A549 (cell line): ENCODE data around the gene PLEKHG4B. TPM values are rescaled to one million over a fixed set of nuclear protein-coding genes. Genes with fewer than 3 reads are reported as not detected.

Source experiments
- ATAC-seq, 2 experiments: fragments of 200-7000 bp in 1 of 2; fragments of >200 bp in 1 of 2; cut with Nextera tagmentation in 1 of 2; cut with Tn5 transposase in 1 of 2; 3 replicates each; pipeline versions ENCODE4 v1.8.0 to v1.9.1; 2018 to 2020; ENCODE audit warnings: mild to moderate bottlenecking in 1 of 2, moderate library complexity in 1 of 2
- CTCF ChIA-PET: fragments of 300-600 bp; sonication (Branson Sonifier 250); formaldehyde crosslinking; extraction: SDS; loops from one replicate; lab custom pipeline; 2021; ENCODE audit warnings: antibody characterized with exemption, inconsistent platforms; lab: Yijun Ruan, JAX
- POLR2A ChIA-PET: fragments of 350-600 bp; formaldehyde crosslinking; extraction: SDS; loops from one replicate; lab custom pipeline; 2021; ENCODE audit warnings: antibody characterized with exemption, inconsistent platforms; lab: Yijun Ruan, JAX
- DNase-seq, 2 experiments: peaks; one replicate each; pipeline versions ENCODE4 v3.0.0 to v3.0.0-alpha.2; 2011 to 2016; ENCODE audit warnings: low read depth in 1 of 2, low spot score in 1 of 2
- FAIRE-seq: peaks from 2 replicates; lab custom pipeline; 2011; peaks lifted over from hg19 to GRCh38; lab: Jason Lieb, UNC
- H3K27ac ChIP-seq, 2 experiments: fragments of >200 bp; sonication (Bioruptor Twin); formaldehyde crosslinking; 3 replicates each; pipeline ENCODE4 v1.5.1; 2016 to 2017
- H3K4me1 ChIP-seq: fragments of >200 bp; sonication (Bioruptor Twin); formaldehyde crosslinking; 3 replicates; pipeline ENCODE4 v1.6.1; 2016
- H3K4me2 ChIP-seq: fragments of >200 bp; sonication (Bioruptor Twin); formaldehyde crosslinking; 3 replicates; pipeline ENCODE4 v1.6.1; 2016
- H3K4me3 ChIP-seq: fragments of >200 bp; sonication (Bioruptor Twin); formaldehyde crosslinking; 3 replicates; pipeline ENCODE4 v1.5.1; 2016
- H3K9me3 ChIP-seq: fragments of >200 bp; sonication (Bioruptor Twin); formaldehyde crosslinking; 3 replicates; pipeline ENCODE4 v1.6.1; 2016
- CBX8 ChIP-seq: fragments of 200-600 bp; sonication (generic); IDR thresholded peaks from 2 replicates; pipeline ENCODE4 v1.6.1; 2016
- ESRRA ChIP-seq: fragments of 150-350 bp; IDR thresholded peaks from 2 replicates; pipeline ENCODE4 v1.6.1; 2014; ENCODE audit warnings: mild to moderate bottlenecking, low read length, borderline replicate concordance
- FOSL2 ChIP-seq, 2 experiments: fragments of 450-650 bp in 1 of 2; fragments of >200 bp in 1 of 2; sonication (Bioruptor Twin) in 1 of 2; formaldehyde crosslinking; IDR thresholded peaks; 2 replicates each; pipeline versions ENCODE4 v1.5.0 to v1.6.1; 2016 to 2020; ENCODE audit warnings: mild to moderate bottlenecking in 1 of 2, moderate library complexity in 1 of 2
- HDAC2 ChIP-seq: fragments of 200-600 bp; sonication (generic); IDR thresholded peaks from 2 replicates; pipeline ENCODE4 v1.6.1; 2016
- HEYL ChIP-seq: fragments of 250-450 bp; sonication (Bioruptor Pico); IDR thresholded peaks from 2 replicates; pipeline ENCODE4 v1.8.0; 2021; ENCODE audit warnings: mild to moderate bottlenecking, moderate library complexity
- HOXA7 ChIP-seq: fragments of 250-450 bp; sonication (Bioruptor Pico); IDR thresholded peaks from 2 replicates; pipeline ENCODE4 v1.5.0; 2020; ENCODE audit warnings: mild to moderate bottlenecking, moderate library complexity
- KDM1A ChIP-seq: fragments of 200-600 bp; sonication (generic); IDR thresholded peaks from 2 replicates; pipeline ENCODE4 v1.6.1; 2016; ENCODE audit warnings: low read depth, mild to moderate bottlenecking
- MAX ChIP-seq: IDR thresholded peaks from 2 replicates; pipeline ENCODE4 v1.6.1; 2012
- RARB ChIP-seq: fragments of 250-450 bp; sonication (Bioruptor Pico); IDR thresholded peaks from 2 replicates; pipeline ENCODE4 v1.8.0; 2021; ENCODE audit warnings: mild to moderate bottlenecking, moderate library complexity
- REST ChIP-seq: fragments of 200-600 bp; sonication (generic); IDR thresholded peaks from 2 replicates; pipeline ENCODE4 v1.6.1; 2016; ENCODE audit warnings: antibody characterized with exemption, mild to moderate bottlenecking, moderate library complexity
- TP53 ChIP-seq: fragments of 250-450 bp; sonication (Bioruptor Pico); IDR thresholded peaks from 2 replicates; pipeline ENCODE4 v1.5.0; 2021; ENCODE audit warnings: mild to moderate bottlenecking, moderate library complexity
- ZSCAN20 ChIP-seq: fragments of 250-450 bp; sonication (Bioruptor Pico); IDR thresholded peaks from 2 replicates; pipeline ENCODE4 v1.8.0; 2022; ENCODE audit warnings: mild to moderate bottlenecking, moderate library complexity
- WGBS: methylation state at CpG from one replicate; pipeline ENCODE4 v1.1.6; 2017; ENCODE audit errors: missing lambda C conversion rate; 5-methylcytosine and 5-hydroxymethylcytosine counted together
- polyA plus RNA-seq, 4 experiments: library from polyadenylated mRNA; depleted of rRNA in 3 of 4; stranded (reverse); fragments of >200 nt; fragmentation: RNase III in 1 of 4; extraction: RNeasy Plus Mini Kit Qiagen cat#74134 plus additional on column Dnase treatment in 1 of 4; gene quantifications; 2 replicates in 3 of 4; 3 replicates in 1 of 4; pipeline ENCODE4 v1.2.3, GENCODE V29; 2011 to 2017

Gene PLEKHG4B
- polyA plus RNA-seq, 2 of the 4 experiments (the other 2 are of a cell fraction), result 0.57 to 0.59 TPM

GRCh38 chr5:185095-186070 is 93.4 kb downstream of the PLEKHG4B start:
- Histone ChIP-seq H3K27ac (no peak overlapping the region), H3K9me3 (no peaks in the 10 kb centered on the region), H3K4me1 (no peaks in the 10 kb centered on the region), H3K4me3 (no peak overlapping the region), H3K4me2 (no peak overlapping the region)
- WGBS, result 78% methylated on average over 14 of the region's 21 CpGs
- no peak for DNase-seq
- no peak for FAIRE-seq
- POLR2A ChIA-PET, result no interaction called here
- TF ChIP-seq HDAC2, result no peak
- TF ChIP-seq, all 56 proteins: peak for 0
- no peak for ATAC-seq
- CTCF ChIA-PET, result no interaction called here

GRCh38 chr5:186091-187041 is 94.4 kb downstream of the PLEKHG4B start:
- H3K4me1 ChIP-seq, result no peaks in the 10 kb centered on the region
- POLR2A ChIA-PET, result no interaction called here
- H3K4me3 ChIP-seq, result no peak overlapping the region
- WGBS, result 89% methylated on average over 8 of the region's 28 CpGs
- no peaks in the 10 kb centered on the region for H3K9me3 ChIP-seq
- TF ChIP-seq RARB (CRISPR knock-in tag) (no peak), HDAC2 (no peak), CBX8 (no peak), MAX (no peak), KDM1A (no peak), HEYL (no peak), REST (no peak), FOSL2 (IDR thresholded peaks at IDR 0.05) (no peak), FOSL2 (CRISPR knock-in tag; IDR thresholded peaks at IDR 0.05) (no peak), HOXA7 (no peak), ESRRA (no peak), TP53 (CRISPR knock-in tag) (no peak)
- H3K4me2 ChIP-seq, result no peak overlapping the region
- CTCF ChIA-PET, result interaction anchor here (0.6 to 2.8 kb wide), 2 partner anchors 11 to 18 kb away, joined by 3 to 13 read pairs; no protein-coding TSS in a partner anchor
- H3K27ac ChIP-seq, result no peak overlapping the region
- ATAC-seq (no peak), FAIRE-seq (no peak), DNase-seq (no peak)

GRCh38 chr5:187042-187431 is 95.1 kb downstream of the PLEKHG4B start:
- no peak for FAIRE-seq
- Histone ChIP-seq H3K4me3 (no peak overlapping the region), H3K4me1 (no peaks in the 10 kb centered on the region), H3K27ac (no peak overlapping the region), H3K9me3 (no peaks in the 10 kb centered on the region), H3K4me2 (no peak overlapping the region)
- CTCF ChIA-PET, result interaction anchor here (2.2 to 2.8 kb wide), 2 partner anchors 16 to 18 kb away, joined by 13 to 15 read pairs; no protein-coding TSS in a partner anchor
- 83% methylated on average over 9 of the region's 13 CpGs for WGBS
- ATAC-seq, result no peak
- POLR2A ChIA-PET, result no interaction called here
- no peak for TF ChIP-seq ZSCAN20 (CRISPR knock-in tag)
- no peak for DNase-seq
